GM06990 (cell line): Measurements from ENCODE around the gene XKR7.
A peak's percentile ranks its signal among the peaks of the same experiment; 100 is the strongest.

ENCODE experiments used
- DNase-seq: peaks from one replicate; pipeline ENCODE4 v3.0.0-alpha.2; 2011; ENCODE audit not compliant: insufficient read length; ENCODE audit errors: extremely low read depth
- H3K27me3 ChIP-seq: replicated peaks from 2 replicates; pipeline ENCODE4 v1.6.0; 2011; ENCODE audit warnings: low read length; ENCODE audit not compliant: control insufficient read depth, insufficient read depth
- H3K36me3 ChIP-seq: 2 replicates; pipeline ENCODE4 v1.5.1; 2011; ENCODE audit warnings: low read length; ENCODE audit not compliant: control insufficient read depth, insufficient read depth
- H3K4me3 ChIP-seq: replicated peaks from 2 replicates; pipeline ENCODE4 v1.5.1; 2011; ENCODE audit warnings: low read depth, mild to moderate bottlenecking, control low read depth, low read length
- TF ChIP-seq, protein P1 (sequence below): IDR thresholded peaks from 2 replicates; pipeline ENCODE4 v1.5.1; 2011; ENCODE audit warnings: low read length, control low read depth, mild to moderate bottlenecking, inconsistent platforms; ENCODE audit not compliant: insufficient read depth, poor library complexity, severe bottlenecking

XKR7 gene

DNA sequence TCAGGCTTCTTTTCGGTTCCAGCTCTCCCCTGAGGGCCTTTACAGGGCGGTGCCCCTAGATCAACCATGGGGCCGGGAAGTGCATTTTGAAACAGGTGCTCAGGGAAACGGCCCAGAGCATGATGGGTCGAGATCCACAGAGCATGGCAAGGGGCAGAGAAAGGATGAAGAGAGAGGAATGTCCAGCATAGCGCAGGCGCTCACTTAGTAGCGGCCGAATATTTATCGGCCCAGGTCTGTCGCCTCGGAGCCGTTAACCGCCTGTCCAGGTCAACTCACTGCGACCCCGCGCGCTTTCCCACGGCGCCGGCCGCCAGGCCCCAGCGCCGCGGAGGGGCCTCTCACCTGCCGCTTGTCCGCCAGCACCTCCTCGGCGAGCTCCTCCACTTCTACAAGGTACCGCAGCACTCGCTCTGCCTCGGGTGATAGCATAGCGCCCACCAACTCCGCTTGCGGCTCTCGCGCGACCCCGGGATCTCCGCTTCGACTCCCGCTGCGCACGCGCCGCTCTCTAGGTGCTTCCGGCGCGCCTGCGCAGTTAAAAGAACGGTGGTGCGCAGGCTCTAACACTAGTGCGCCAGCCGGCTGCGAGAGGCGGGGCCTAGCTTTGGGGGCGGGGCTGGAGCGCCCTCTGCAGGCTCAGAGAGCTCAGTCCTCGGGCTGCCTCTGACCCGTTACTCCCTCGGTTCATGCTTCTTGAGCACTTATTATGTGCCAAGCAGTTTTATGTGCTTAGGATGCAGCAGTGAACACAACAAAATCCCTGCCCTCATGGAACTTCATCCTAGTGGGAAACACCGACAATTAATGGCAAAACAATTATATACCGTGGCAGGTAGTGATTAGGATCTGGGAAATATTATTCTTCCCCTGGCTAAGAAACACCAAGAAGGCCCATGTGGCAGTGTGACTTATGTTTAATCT lies 16.2 kb upstream of the XKR7 start, which contains the start of gene PDRG1:
Gene PDRG1 (minus strand): TSS at position 517 of the 924 bp plus-strand sequence. CDS start 85 bp downstream, at position 432.
- Histone ChIP-seq H3K36me3 (peaks cover 12% of the 10 kb centered on the region), H3K4me3 (peak within 1 kb of the TSS; percentile 74), H3K27me3 (no peaks in the 10 kb centered on the region)
- TF ChIP-seq, protein P1, sequence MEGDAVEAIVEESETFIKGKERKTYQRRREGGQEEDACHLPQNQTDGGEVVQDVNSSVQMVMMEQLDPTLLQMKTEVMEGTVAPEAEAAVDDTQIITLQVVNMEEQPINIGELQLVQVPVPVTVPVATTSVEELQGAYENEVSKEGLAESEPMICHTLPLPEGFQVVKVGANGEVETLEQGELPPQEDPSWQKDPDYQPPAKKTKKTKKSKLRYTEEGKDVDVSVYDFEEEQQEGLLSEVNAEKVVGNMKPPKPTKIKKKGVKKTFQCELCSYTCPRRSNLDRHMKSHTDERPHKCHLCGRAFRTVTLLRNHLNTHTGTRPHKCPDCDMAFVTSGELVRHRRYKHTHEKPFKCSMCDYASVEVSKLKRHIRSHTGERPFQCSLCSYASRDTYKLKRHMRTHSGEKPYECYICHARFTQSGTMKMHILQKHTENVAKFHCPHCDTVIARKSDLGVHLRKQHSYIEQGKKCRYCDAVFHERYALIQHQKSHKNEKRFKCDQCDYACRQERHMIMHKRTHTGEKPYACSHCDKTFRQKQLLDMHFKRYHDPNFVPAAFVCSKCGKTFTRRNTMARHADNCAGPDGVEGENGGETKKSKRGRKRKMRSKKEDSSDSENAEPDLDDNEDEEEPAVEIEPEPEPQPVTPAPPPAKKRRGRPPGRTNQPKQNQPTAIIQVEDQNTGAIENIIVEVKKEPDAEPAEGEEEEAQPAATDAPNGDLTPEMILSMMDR: peak; percentile 97
- DNase-seq: peak; percentile 95

DNA sequence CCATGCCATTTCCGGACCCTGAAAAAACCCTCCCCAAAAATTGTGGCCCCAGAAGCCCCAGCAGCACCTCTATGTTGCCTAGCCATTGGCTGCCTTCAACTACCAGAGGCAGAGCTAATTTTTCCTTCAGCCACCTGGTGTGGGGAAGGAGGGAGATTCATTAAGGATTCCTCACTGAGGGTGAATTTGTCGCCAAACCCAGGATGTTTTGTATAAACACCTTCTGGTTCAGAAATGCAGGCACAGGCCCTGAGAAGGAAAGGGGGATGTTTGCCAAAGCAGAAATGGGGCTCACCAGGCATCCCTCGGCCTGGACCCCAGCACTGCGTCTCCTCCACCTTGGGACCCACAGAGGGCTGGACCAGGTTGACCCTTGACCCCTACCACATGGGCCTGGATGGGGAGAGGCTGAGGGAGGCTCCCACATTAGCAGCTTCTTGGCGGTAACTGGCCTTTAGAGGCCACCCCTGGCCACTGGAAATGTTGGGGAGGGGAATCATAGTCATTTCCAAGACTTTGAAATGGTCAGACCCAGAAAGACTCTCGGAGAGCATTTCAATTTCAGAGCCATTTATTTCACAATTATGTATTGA lies 14.3 kb upstream of the XKR7 start:
- no peak for DNase-seq
- TF ChIP-seq, protein P1: no peak
- Histone ChIP-seq H3K27me3 (no peaks in the 10 kb centered on the region), H3K4me3 (no peak overlapping the region), H3K36me3 (peaks cover under 1% of the 10 kb centered on the region)

DNA sequence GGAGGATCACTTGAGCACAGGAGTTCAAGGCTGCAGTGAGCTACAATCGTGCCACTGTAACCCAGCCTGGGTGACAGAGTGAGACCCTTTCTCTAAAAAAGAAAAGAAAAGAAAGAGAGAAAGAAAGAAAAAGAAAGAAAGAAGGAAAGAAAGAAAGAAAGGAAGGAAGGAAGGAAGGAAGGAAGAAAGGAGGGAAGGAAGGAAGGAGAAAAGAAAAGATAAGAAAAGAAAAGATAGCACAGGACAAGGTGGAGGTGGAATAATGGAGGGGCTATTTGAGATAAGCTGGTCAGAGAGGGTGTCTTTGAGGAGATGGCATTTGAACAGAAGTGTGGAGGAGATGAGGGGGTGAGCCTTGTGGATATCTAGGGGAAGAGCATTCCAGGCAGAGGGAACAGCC lies 13.5 kb upstream of the XKR7 start:
- no peak overlapping the region for H3K4me3 ChIP-seq
- no peaks in the 10 kb centered on the region for H3K36me3 ChIP-seq
- no peaks in the 10 kb centered on the region; the same call in 1 of the 2 replicates for H3K27me3 ChIP-seq
- no peak for DNase-seq
- TF ChIP-seq, protein P1: no peak

DNA sequence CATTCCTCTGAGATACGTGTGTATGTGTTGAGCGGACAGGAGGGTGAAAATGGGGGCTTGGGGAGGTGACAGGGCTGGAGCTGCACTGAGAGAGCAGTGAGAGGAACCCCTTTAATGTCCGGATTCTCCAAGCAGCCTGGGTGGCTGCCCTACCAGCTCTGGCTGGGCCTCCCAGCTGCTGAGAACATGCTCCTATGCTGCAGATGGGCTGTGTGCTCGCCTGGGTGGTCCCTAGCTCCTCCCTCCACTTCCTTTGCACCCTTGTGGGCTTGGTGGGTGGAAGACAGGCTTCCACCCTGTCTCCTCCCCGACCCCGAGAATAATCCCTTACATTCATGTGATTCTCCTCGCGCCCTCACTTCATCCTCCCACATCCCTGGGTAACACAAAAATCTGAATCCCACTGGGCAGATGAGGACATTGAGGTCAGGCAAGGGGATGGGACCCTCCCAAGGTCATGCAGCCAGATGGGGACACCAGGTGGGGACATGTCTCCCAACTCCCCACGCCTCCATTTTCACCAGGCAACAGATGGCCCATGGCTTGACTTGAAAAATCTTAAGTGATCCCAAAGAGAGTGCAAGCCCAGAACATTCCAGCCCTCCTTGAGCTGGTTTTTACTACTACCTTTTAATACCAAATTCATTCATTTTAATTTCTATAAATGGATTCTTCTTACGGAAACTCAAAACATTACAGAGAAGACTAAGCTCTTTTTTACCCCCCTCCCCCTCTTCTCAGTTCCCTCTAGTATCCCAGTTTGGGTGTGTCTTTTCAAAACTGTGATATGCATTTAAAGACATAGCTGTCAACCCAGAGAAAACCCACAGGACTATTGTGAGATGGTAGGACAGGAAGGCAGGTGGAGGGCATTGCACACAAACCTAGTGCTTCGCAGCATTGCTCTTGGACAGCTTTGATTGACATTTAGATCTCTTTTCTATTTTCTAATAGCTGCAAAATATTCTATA lies 11.1 kb upstream of the XKR7 start:
- no peaks in the 10 kb centered on the region; the same call in none of the 2 replicates for H3K27me3 ChIP-seq
- no peak for DNase-seq
- H3K36me3 ChIP-seq: no peaks in the 10 kb centered on the region
- TF ChIP-seq, protein P1: no peak
- no peak overlapping the region for H3K4me3 ChIP-seq

DNA sequence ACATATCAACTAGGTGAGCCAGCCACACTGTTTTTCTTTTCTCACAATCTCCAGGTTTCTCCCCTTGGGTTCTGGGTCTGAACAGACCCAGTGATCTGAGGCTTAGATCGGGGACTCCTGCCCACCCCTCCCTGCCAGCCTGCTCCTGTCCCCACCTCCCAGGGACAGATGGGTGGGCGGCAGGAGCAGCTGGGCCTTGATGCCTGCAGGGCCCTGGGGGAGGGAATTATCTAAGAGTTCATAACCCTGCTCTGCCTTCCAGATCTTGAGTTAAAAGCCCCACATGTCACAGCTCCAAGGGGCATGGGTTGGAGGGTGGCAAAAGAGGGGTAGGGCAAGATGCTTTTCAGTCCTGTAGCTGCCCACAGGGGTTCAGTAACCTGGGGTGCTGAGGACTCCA lies 5.2 kb upstream of the XKR7 start:
- no peak overlapping the region for H3K4me3 ChIP-seq
- H3K27me3 ChIP-seq: no peaks in the 10 kb centered on the region; the same call in none of the 2 replicates
- H3K36me3 ChIP-seq: no peaks in the 10 kb centered on the region
- TF ChIP-seq, protein P1: no peak
- no peak for DNase-seq
